LoVo (cell line): ENCODE data around the gene RTL1.

ENCODE experiments used
- DNase-seq: peaks from one replicate; pipeline ENCODE4 v3.0.0-alpha.2; 2016; ENCODE audit warnings: low spot score

RTL1 gene

DNA sequence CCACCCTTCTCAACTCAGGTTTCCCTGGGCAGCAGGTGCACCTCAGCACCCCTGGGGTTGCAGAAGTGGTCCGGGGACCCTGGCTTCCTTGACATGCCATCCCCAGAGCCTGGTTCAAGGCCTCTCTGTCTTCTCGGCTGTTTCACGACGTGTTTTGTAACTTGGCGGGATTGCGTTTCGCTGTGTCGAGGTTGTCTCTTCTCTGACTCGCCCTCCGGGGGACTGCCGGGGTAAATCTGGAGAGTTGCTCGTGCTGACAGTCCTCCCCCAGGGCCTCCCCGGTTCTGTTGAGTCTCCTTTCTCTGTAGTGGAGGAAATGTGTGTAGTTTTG lies 52.0 kb downstream of the RTL1 start:
- DNase-seq = no peak

DNA sequence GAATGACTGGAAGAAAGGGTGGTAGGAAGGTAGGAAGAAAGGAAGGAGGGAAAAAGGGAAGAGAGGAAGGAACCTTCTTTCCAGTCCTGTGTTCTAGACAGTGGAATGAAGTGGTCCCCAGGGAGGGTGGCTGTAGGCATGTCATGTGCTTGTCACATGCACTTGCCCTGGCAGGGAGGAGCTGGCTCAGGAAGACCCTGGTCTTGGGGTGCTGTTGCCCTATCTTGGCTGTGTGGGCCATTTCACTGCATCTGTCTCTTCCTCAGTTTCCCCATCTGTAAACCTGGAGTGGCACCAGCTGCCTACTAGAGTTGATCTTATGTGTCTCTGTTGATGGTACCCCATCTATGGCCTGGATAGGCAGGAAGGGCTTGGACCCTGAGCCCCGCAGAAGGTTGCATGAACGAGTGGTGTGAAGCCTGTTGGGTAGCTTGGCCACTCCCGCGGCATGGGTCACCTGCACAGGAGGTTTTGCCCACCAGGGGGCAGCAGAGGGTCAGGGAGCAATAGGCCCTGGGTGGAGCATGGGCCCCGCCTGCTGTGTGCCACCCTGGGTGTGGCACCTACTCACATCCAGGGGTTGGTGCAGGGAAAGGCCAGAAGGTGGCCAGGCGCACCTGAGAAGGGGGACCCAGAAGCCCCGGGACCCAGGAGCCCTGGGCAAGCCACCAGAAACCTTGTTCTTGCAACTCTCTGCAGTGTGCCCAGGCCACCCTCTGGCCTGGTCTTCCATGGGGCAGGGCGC lies 52.5 kb downstream of the RTL1 start:
- DNase-seq = peak; percentile 71

DNA sequence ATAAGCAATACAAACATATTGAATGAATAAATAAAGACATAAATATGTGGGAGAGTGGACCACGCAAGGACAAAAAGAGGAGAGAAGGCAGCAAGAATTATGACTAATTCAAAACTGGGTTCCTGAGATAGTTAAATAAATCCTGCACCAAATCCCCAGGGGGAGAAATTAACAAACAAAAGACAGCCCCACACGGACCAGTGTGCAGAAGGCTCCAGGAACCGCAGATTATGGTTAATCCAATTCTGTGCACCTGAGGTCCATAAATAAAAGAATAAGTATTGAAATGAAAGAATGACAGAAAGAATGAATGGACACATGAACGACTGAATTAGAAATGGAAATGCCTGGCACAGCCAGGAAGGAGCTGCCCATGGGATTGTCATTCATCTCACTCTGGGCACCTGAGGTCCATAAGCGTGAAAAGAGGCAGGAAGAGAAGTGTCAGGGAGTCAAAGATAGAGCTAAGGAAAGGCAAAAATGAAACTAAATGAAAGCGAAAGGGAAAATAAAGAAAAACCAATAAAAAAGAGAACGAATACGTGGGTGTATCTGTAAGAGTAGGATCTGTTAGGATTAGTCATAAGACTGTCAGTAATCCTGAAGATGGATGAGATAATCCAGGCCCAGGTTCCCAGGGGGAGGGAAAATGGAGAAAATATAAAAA lies 54.3 kb downstream of the RTL1 start:
- DNase-seq = no peak

DNA sequence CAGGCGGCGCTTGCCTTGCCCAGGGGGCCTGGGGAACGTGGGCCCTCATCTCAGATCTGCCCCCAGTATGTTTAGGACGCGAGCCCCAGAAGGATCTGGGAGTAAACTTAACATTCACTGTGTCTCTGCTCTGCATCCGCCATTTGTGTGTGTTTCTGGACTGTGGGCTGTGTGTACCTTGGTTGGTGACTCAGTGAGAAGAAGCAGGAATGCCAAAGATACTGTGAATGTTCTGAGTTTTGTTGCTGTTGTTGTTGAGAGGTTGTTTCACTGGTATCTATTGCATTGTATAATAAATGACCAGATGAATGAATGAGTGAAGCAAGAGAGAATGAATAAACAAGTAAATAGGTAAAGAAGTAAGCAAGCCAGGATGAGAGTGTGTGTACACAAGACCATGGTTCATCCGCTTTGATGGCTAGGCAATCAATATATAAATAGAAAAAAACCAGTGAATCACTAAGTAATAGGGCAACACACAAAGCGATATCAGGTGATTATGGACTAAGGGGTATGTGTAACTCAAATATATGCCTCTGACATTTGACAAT lies 57.1 kb downstream of the RTL1 start:
- DNase-seq = no peak

DNA sequence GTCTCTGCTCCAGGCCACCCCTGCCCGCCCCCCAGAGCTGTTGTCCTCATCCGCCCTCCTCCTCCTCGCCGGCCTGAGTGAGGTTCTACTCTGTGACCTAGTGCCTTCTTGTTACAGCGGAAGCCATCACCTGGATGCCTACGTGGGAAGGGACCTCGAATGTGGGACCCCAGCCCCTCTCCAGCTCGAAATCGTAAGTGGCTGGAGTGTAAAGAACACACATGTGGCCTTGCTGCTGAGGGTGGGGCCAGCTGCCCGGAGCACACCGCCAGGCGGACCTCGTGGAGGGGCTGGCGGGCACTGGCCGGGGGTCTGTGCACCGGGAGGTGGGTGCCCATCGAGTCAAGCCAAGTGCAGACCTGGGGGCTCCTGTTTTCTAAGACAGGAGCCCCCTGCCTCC lies 58.2 kb downstream of the RTL1 start:
- no peak for DNase-seq

DNA sequence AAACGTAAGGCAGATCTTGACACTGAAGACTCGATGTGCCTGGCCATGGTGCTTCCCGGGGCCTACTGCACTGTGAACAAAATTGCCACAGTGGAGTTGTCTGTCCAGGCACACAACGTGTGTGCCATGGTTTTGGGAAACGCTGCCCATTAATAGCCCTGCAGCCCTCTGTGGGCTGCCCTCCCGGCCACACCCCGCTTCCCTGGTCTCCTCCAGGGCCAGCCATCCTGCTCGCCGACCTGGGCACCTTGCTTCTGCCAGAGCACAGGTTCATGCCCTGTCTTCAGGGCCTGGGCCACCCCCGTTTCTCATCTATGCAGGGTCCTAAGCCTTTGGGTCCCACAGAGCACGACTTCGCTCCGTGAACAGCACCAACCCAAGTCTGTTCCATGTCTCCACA lies 58.7 kb downstream of the RTL1 start:
- no peak for DNase-seq

DNA sequence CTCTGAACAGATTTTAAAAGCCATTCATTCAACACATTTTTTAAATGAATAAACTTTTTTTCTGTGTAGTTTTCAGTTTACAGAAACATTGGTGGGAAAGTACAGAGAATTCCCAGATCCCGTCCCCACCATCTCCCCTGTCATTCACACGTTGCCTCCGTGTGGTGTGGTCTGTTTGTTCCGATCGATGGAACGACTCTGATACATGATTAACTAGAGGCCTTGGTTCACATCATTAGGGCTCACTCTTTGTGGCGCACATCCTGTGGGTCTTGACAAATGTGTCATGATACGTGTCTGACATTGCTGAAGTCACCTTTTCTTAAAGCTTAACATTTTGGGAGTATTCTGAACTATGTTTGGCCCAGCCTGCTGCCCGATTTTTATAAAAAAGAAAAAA lies 59.1 kb downstream of the RTL1 start:
- no peak for DNase-seq

DNA sequence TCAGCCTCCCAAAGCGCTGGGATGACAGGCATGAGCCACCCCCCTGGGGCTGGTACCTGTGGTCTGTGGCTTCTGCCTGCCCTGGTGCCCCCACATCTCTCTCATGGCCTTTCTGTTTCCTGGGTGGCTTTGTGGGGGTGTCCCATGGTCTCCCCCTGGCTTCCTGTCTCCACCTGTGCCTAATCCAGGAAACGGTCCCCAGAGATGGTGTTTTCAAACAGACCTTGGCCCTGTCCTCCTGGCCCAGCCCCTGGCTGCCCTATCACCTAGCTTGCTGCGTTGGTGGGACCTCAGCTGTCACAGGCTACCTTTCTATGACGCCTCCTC lies 59.5 kb downstream of the RTL1 start:
- no peak for DNase-seq

DNA sequence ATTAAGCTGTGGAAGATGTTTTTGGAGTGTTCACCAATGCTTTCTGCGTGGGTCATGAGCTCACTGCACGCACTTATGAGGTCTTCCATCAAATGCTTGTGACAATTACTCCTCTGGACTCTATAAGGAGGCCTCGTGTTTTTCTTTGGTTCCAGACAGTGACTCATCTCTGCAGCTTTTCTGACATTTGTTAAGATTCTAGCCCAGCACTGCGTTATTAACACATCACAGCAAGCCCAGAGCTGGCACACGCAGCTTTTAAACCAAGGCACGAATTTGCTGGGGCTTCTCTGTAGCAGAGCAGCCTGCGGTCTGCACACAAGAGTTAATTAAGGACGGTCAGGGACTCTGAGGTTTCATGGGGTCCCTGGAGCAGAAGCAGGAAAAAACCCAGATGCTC lies 60.7 kb downstream of the RTL1 start:
- DNase-seq = no peak

DNA sequence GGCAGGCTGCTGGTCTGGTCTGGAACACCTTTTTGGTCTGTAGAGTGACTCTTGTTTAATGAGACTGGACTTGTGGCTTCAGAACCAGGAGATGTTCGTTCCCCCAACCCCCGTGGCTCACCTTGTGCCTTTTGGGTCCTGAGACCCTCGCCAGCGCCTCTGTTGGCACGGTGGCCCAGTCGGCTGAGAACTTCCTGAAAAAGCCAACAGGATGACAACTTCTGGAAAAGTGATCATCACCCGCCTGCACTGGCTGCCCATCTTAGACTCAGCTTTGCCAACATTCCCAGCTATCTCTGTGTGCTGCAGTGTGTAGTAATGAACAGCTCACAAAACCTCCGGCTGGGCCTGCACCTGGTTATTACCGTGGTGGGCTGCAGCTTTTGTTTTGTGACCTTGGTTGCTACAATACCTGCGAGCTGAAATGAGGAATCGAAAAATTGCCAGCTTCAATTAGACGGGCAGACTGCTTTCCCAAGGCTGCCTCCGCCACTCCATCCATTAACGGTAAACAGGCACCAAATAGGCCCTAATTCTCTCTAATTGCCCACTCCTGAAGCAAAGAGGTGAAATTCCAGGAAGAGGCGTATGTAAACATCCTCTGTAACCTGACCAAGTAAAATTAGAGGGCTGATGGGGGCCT lies 61.6 kb downstream of the RTL1 start:
- DNase-seq = no peak

DNA sequence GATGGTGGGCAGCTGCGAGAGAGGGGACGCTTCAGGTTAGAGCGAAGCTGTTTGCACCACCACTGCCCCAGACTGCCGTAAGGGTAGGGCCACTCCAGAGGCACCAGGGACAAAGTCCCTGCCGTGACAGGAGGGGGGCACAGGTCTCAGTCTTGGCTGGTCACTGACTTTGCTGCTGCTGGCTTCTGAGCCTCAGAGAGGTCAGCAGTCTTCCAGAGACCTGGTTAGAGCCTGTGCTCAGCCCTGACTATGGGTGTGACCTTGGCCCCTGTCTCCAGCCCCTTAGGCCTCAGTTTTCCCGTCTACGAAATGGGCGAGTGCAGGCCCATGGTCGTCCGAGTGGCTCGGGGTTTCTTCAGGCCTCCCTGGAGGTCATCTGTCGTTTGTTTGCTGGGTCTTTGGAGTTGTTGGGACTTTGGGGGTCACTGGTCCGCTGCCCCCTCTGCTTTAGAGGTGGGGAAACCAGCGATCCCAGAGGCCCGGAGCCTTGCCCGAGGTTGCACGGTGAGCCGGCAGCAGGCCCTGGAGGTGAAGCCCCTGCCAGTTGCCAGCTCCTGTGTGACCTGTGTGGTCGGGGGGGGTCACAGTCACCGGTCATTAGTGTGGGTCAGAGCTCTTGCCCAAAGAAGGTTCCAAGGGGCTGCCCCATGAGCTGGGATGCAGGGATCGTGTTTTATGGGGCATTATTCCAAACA lies 62.3 kb downstream of the RTL1 start:
- no peak for DNase-seq

DNA sequence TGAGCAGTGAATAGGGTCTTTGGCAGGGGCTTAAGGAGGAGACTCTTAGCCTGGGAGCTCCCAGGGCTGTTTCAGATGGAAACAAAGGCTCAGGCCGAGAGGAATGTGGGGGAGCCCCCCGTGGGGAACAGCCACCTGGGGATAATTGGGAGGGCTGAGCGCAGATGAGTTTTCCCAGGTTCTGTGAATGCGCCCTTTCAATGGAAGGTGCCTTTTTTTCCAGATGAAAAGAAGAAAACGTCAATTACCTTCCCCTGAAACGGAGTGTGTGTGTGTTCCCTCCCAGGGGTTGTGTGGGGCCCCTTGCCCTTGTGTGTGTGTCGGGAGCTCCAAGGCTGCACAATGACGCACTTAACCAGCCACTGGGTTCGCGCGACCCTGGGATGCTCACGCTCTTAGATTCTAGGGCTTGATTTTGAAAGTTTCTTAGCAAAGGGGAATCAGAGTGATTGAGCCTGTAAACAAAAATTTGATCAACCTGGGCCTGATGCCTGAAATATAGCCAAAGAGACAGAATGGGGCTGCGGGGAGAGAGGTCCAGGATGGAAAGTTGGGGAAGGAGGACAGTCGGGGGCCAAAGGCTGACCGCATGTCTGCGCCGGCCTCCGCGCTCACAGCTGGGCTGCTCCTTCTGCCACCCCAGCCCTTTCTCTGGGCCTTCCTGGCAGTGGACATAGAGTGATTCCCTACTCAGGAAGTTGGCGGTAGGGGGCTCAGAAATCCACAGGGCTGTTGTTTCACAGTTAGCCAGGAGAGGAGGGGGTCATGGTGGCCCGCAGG lies 63.0 kb downstream of the RTL1 start:
- DNase-seq = no peak

DNA sequence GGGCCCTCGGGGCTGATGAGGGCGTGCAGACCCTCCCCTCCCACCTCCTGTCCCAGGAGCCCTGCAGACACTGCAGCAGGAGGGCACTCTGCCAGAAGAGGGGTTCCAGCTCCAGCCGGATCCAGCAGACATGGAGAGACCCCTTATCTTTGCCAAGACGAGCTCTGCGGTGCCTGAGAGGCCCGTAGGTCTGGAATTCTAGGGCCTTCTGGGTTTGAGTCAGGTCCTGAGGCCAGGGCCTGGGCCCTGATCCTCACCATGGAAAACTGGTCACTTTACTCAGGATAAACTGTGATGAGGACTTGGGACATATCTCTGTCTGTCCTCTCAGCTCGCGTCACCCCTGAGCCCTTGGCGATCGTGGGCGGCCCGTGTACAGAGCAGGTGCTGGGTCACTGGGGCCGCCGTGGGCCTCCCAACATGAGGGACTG lies 63.8 kb downstream of the RTL1 start:
- no peak for DNase-seq

DNA sequence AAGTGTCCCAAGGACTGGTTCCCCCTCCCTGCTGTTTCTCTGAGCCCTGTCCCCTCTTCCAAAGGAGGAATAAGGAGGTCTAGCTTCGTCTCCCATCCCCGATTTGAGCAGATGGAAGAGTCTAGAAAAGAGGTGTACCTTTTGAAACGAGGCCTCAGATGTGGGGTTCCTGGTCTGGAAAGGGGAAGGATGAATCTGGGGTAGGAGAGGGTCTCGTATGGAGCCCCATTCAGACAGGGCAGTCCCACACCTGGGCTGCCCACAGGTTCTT lies 64.3 kb downstream of the RTL1 start:
- no peak for DNase-seq

DNA sequence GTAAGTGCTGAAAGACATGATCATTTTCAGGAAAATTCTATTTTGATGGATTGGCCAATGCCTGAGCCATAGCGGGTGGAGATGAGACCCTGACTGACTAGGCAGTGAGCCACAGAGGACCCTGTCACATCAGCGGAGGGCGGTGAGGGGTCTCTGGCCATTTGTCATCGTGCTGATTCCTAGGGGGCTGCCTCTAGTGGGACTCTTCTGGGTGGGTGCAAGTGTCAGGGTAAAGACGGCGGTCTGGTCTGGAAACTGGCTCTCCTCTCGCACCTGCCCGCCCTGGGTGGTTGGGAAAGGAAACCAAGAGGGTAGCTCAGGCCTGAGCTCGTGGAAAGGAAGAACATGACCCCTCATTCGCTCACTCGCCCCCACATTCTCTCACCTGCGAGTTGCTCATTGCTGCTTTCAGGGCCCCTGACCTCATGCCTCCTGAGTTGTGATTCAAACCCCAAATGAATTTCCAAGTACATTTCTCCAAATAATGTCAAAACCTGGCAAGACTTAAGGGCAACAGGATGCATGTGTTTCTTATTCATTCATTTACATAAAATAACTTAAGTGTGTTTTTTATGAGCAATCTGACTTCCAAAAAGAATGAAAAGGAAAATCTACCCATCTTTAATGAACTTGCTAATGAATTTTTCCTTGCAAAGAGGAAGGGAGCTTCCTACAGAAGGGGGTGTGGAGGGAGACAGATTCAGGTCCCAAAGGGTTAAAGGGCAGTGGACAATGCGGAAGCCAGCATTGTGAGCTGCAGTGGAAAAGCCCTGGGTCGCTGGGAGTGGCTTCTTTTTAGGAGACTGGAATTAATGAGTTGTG lies 64.8 kb downstream of the RTL1 start:
- DNase-seq = no peak

DNA sequence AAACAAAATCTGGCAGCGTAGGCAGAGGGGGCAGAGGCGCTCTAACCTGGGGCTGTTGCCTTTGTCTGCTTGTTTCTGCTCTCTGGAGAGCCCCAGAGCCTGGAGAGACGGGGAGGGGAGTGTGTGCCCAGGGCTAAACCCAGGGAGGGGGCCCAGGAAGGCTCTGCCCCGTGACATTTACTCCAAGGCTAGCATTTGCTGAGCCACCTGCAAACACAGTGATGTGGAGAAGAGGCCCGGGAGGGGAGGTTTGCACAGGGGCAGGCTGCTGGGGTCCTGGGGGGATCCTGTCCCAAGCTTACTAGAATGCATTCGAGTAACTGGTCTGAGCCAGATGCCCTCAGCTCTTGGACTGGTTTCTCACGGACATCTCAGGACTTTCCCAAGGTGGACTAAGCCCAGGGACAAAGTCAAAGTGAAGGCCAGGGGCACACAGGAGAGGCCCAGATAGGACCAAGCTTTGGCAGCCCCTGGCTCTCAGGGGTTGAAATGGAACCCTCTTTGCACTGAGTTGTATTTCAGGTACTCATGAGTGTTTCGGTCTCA lies 65.6 kb downstream of the RTL1 start:
- DNase-seq = no peak

DNA sequence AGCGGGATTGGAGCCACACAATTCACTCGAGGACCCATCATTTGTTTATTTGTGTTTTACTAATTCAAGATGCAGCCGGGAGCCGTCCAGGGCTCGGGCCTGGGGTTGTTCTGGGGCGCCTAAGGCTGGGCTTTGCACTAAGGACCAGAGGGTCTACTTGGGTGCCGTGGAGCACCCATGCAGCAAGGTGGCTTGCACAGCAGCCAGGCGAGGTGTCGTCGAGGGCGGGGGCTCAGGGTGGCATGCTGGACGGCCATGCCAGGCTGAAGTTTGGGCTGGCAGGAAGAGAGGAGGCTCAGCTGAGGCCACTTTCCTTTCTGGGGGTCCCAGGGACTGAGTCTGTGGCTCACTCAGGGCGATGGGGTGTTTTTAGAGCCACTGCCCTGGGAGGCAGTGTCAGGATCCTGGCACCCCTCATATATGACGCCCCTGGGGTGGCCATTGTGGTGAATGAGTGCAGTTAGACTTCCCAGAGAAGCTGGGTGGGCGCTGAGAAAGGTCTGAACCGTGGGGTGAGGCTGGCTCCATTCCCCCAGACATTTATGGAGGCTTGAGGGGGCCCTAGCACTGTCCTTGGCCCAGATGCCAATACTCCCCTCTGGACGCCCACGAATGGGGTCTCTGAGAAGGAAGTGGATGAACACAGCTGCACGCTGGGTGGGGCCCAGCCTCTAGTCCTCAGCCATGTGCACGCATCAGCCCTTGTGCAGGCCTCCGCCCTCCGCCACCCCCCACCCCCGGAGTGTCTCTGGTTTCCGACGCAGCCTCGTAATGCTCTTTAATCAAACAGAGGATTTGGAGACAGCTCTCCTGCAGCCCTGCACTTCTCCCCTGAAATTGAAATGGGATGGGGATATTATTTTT lies 66.3 kb downstream of the RTL1 start:
- DNase-seq = no peak

DNA sequence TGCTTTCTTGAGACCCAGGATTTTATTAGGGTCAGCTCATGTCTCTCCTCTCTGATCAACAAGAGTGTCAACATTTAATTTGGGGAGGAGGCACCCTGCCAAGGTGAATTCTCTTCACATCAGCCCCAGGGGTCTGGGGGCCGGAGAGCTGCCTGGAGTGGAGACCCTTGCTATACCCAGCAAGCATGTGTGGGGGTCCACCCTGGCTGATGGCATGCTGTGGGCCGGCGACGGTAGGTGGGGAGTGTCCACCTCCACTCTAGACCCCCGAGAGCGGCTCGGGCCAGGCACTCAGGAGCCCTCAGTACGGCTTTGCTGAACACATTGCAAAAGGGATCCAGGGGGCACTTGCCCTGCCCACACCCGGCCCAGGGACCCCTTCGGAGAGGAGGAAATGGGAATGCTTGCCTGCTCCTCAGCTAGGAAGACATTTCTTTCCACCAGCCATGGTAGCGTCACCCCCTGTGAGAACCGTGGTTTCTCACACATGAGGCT lies 67.2 kb downstream of the RTL1 start:
- no peak for DNase-seq

DNA sequence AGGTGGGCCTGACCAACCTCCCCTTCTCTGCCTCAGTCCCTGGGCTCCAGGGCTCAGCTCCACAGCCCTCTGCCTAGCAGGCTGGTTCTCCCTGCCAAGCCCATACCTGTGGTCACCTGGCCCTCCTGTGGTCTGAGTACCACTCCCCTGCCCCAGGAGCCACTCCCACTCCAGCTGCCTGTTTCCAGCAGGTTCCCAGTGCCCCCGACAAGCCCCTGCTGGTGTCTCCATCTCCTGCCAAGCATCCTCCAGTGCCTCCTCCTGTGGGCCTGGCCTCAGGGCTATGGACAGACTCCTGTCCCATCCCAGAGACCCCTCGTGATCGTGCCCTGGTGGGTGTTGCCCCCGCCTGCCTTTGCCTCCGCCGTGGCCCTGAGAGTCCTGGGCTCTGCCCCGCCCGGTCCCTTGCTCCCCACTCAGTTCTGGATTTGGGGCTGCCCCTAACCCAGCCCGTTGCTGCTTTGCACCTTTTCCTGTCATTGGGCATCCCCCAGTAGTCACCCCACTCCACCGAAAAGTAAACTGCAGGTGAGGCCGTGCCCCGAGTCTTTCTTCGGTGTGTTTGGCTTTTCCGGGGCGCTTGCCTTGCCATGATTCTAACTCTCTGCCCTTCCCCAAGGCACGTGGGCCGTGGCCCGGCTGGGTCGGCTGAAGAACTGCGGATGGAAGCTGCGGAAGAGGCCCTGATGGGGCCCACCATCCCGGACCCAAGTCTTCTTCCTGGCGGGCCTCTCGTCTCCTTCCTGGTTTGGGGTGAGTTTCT lies 67.8 kb downstream of the RTL1 start:
- no peak for DNase-seq
